Kidney (tissue), 14 donors: Measurements from ENCODE around the gene CEMP1. TPM values are rescaled to one million over a fixed set of nuclear protein-coding genes. Genes with fewer than 3 reads are reported as not detected.

Experiments used
- DNase-seq, 5 donors: peaks; one replicate each; pipeline ENCODE4 v3.0.0-alpha.2; 2013 to 2020
- FAIRE-seq: peaks from 2 replicates; lab custom pipeline; 2012; peaks lifted over from hg19 to GRCh38; lab: Jason Lieb, UNC
- H3K27ac ChIP-seq, 2 donors: one replicate each; pipeline ENCODE4 v1.7.0; 2013; ENCODE audit warnings: low read depth in 2 of 2, low read length in 2 of 2, inconsistent platforms in 1 of 2
- H3K27me3 ChIP-seq: one replicate; pipeline ENCODE4 v1.7.1; 2013; ENCODE audit warnings: low read length, inconsistent platforms; ENCODE audit not compliant: control insufficient read depth, insufficient read depth
- H3K36me3 ChIP-seq, 3 donors: one replicate each; pipeline versions ENCODE4 v1.7.0 to v1.7.1; 2013; ENCODE audit warnings: low read length in 3 of 3, control low read depth in 1 of 3, inconsistent platforms in 1 of 3; ENCODE audit not compliant: insufficient read depth in 3 of 3, control insufficient read depth in 2 of 3
- H3K4me1 ChIP-seq, 3 donors: one replicate each; pipeline versions ENCODE4 v1.7.0 to v1.7.1; 2013; ENCODE audit warnings: low read length in 3 of 3, inconsistent platforms in 1 of 3, low read depth in 1 of 3; ENCODE audit not compliant: control insufficient read depth in 2 of 3, insufficient read depth in 2 of 3
- H3K4me3 ChIP-seq, 3 donors: one replicate each; pipeline versions ENCODE4 v1.7.0 to v1.8.1; 2013; ENCODE audit warnings: low read length in 3 of 3, control low read depth in 1 of 3, inconsistent platforms in 1 of 3
- H3K9ac ChIP-seq, 3 donors: one replicate each; pipeline versions ENCODE4 v1.7.0 to v1.7.1; 2013; ENCODE audit warnings: low read length in 3 of 3, control low read depth in 1 of 3, inconsistent platforms in 1 of 3
- H3K9me3 ChIP-seq, 3 donors: one replicate each; pipeline versions ENCODE4 v1.7.0 to v1.7.1; 2013; ENCODE audit warnings: low read length in 3 of 3, control low read depth in 1 of 3, inconsistent platforms in 1 of 3; ENCODE audit not compliant: control insufficient read depth in 2 of 3, insufficient read depth in 1 of 3
- CTCF ChIP-seq: IDR thresholded peaks from 3 replicates; pipeline ENCODE4 v1.5.1; 2012; ENCODE audit warnings: mild to moderate bottlenecking, moderate library complexity, borderline replicate concordance; ENCODE audit not compliant: insufficient read depth; ENCODE audit errors: extremely low read depth
- intact Hi-C: fragments of 100-400 bp; cut with DNase I; formaldehyde crosslinking; loops from one replicate; pipeline ENCODE4 v1.11.1; 2022
- polyA plus RNA-seq: library from polyadenylated mRNA; stranded (reverse); fragments of 350-450 nt; fragmentation: Illumina TruSeq; extraction: RNeasy Lipid Tissue Mini Kit (QIAGEN cat#74804); gene quantifications from one replicate; pipeline ENCODE4 v1.2.3, GENCODE V29; 2014; ENCODE audit warnings: low read depth, low replicate concordance; ENCODE audit not compliant: insufficient read depth
- total RNA-seq: library from RNA; stranded (reverse); fragmentation: NEBNext Ultra II Directional; extraction: Animal tissue kit (Norgen Biotek cat#: 25700); gene quantifications from one replicate; pipeline ENCODE4 v1.2.1, GENCODE V29; 2021
- donor health status: control.
- donor health status: control.
- donor health status: control.
- donor health status: control.
- donor health status: control.
- donor health status: DM: yes; HTN: yes; CAD: no.
- donor health status: Normal renal cell carcinoma (clear cell type).

CEMP1 gene
- total and polyA plus RNA-seq, 2 donors from 2014 or later = 0.54 TPM; not detected in 1

- DNase-seq (peak in 1 of 5 donors; percentile 55), FAIRE-seq (no peak)
- H3K27ac ChIP-seq = no peak overlapping the region
- peak overlapping the region in 1 of 3 donors; percentile 91 for H3K4me3 ChIP-seq
- no peaks in the 10 kb centered on the region for H3K9me3 ChIP-seq
- TF ChIP-seq CTCF = no peak
- H3K27me3 ChIP-seq = no peaks in the 10 kb centered on the region
- H3K9ac ChIP-seq = peak overlapping the region in 1 of 3 donors; percentile 34
- intact Hi-C loops = no loop called here
- peaks cover 0 to 53% (median 15%) of the 10 kb centered on the region in 3 donors for H3K4me1 ChIP-seq
- peaks cover 0 to 14% (median 0%) of the 10 kb centered on the region in 3 donors for H3K36me3 ChIP-seq
Observed at GRCh38 chr16:2517954-2518605, 13.1 kb downstream of the CEMP1 start.

GRCh38 chr16:2516391-2517240 lies 14.6 kb downstream of the CEMP1 start:
- FAIRE-seq = no peak
- no peak for TF ChIP-seq CTCF
- H3K4me1 ChIP-seq = peaks cover 0 to 66% (median 29%) of the 10 kb centered on the region in 3 donors

GRCh38 chr16:2515180-2515851 lies 15.9 kb downstream of the CEMP1 start:
- intact Hi-C loops = no loop called here
- no peak for TF ChIP-seq CTCF
- Histone ChIP-seq H3K36me3 (peaks cover 0 to 14% (median 0%) of the 10 kb centered on the region in 3 donors), H3K9ac (peak overlapping the region; percentile 75 to 97 (median 79)), H3K4me1 (peaks cover 0 to 64% (median 30%) of the 10 kb centered on the region in 3 donors), H3K4me3 (peak overlapping the region; percentile 81 to 91 (median 83)), H3K9me3 (no peaks in the 10 kb centered on the region), H3K27me3 (no peaks in the 10 kb centered on the region), H3K27ac (peak overlapping the region; percentile 99)
- peak in 2 of 5 donors; percentile 50 to 76 for DNase-seq
- FAIRE-seq = no peak

More at GRCh38 chr16:2516391-2517240, 14.6 kb downstream of the CEMP1 start:
- no peaks in the 10 kb centered on the region for H3K27me3 ChIP-seq
- peak in 1 of 5 donors; percentile 70 for DNase-seq
- peak overlapping the region; percentile 12 to 91 (median 83) for H3K4me3 ChIP-seq
- H3K27ac ChIP-seq = peak overlapping the region; percentile 33 to 99
- H3K9me3 ChIP-seq = no peaks in the 10 kb centered on the region
- peak overlapping the region in 2 of 3 donors; percentile 39 to 97 for H3K9ac ChIP-seq
- H3K36me3 ChIP-seq = peaks cover 0 to 14% (median 0%) of the 10 kb centered on the region in 3 donors
- intact Hi-C loops = no loop called here
